Tibial nerve (tissue), 4 donors: ENCODE data around the gene KRTAP6-3. TPM values are rescaled to one million over a fixed set of nuclear protein-coding genes. Genes with fewer than 3 reads are reported as not detected.
A peak's percentile ranks its signal among the peaks of the same experiment; 100 is the strongest.

ENCODE experiments used
- DNase-seq, 2 donors: peaks; one replicate each; pipeline ENCODE4 v3.0.0-alpha.2; 2019; ENCODE audit warnings: low spot score in 2 of 2
- H3K27ac ChIP-seq, 4 donors: fragments of 200-600 bp; sonication (generic) in 3 of 4; one replicate each; pipeline ENCODE4 v1.5.1; 2017 to 2019; ENCODE audit warnings: mild to moderate bottlenecking in 1 of 4
- H3K27me3 ChIP-seq, 2 donors: fragments of 200-600 bp; sonication (generic) in 1 of 2; one replicate each; pipeline versions ENCODE4 v1.5.1 to v1.6.0; 2017 to 2019
- H3K36me3 ChIP-seq, 3 donors: fragments of 200-600 bp; sonication (generic); one replicate each; pipeline ENCODE4 v1.5.1; 2018 to 2019
- H3K4me1 ChIP-seq, 4 donors: fragments of 200-600 bp; sonication (generic) in 3 of 4; one replicate each; pipeline ENCODE4 v1.5.1; 2017 to 2019
- H3K4me3 ChIP-seq, 4 donors: fragments of 200-600 bp; sonication (generic) in 3 of 4; one replicate each; pipeline ENCODE4 v1.5.1; 2017 to 2019; ENCODE audit warnings: mild to moderate bottlenecking in 1 of 4, moderate library complexity in 1 of 4
- H3K9me3 ChIP-seq, 4 donors: fragments of 200-600 bp; sonication (generic) in 3 of 4; one replicate each; pipeline ENCODE4 v1.5.1; 2017 to 2019
- EP300 ChIP-seq, 2 donors: sonication (generic); formaldehyde crosslinking; IDR thresholded peaks; one replicate each; pipeline ENCODE4 v1.6.1; 2017; ENCODE audit warnings: antibody characterized with exemption in 2 of 2, mild to moderate bottlenecking in 1 of 2
- POLR2A ChIP-seq, 2 donors: fragments of 450-650 bp; IDR thresholded peaks; one replicate each; pipeline ENCODE4 v1.6.1; 2017; ENCODE audit warnings: antibody characterized with exemption in 2 of 2, mild to moderate bottlenecking in 2 of 2, moderate library complexity in 2 of 2
- WGBS, 2 donors: methylation state at CpG; one replicate each; pipeline ENCODE4 v1.1.5; 2018; 5-methylcytosine and 5-hydroxymethylcytosine counted together
- total RNA-seq, 4 donors: library from RNA; depleted of rRNA; stranded (reverse); fragments of >200 nt; gene quantifications; one replicate each; pipeline ENCODE4 v1.1.0, GENCODE V29; 2016
- TF ChIP-seq, protein P1 (sequence below), 5 experiments: fragments of 200-600 bp in 3 of 5; fragments of 450-650 bp in 2 of 5; sonication (generic) in 3 of 5; IDR thresholded peaks; one replicate each; pipeline ENCODE4 v1.5.1; 2016 to 2019; ENCODE audit warnings: antibody characterized with exemption in 5 of 5, mild to moderate bottlenecking in 3 of 5, moderate library complexity in 2 of 5

Gene KRTAP6-3
- total RNA-seq, 4 donors from 2014 or later: not detected

DNA sequence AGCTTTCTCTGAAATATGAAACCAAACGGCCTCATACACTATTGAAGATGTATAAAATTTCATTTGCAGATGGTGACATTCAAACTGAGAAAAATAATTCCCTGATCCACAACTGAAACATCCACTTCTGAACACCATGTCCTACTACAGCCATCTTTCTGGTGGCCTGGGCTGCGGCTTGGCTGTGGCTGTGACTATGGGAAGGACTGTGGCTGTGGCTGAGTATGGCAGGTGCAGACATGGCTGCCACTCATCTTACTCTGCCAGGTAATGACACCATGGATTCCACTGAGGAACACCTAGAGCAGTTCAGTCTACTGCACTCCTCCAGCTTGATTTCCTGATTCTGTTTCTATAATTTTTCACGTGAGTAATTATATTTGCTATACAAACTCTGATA is 28.3 kb downstream of the KRTAP6-3 start, which contains the start of gene KRTAP20-4:
Gene KRTAP20-4 (plus strand): TSS at position 106 of the 400 bp plus-strand sequence.
- Histone ChIP-seq H3K4me1 (no peaks in the 10 kb centered on the region), H3K27me3 (no peaks in the 10 kb centered on the region), H3K9me3 (peaks cover 0 to 7% (median 0%) of the 10 kb centered on the region in 4 donors), H3K36me3 (no peaks in the 10 kb centered on the region), H3K4me3 (no peak within 1 kb of the TSS), H3K27ac (no peak within 1 kb of the TSS)
- no peak for DNase-seq
- TF ChIP-seq, protein P1, sequence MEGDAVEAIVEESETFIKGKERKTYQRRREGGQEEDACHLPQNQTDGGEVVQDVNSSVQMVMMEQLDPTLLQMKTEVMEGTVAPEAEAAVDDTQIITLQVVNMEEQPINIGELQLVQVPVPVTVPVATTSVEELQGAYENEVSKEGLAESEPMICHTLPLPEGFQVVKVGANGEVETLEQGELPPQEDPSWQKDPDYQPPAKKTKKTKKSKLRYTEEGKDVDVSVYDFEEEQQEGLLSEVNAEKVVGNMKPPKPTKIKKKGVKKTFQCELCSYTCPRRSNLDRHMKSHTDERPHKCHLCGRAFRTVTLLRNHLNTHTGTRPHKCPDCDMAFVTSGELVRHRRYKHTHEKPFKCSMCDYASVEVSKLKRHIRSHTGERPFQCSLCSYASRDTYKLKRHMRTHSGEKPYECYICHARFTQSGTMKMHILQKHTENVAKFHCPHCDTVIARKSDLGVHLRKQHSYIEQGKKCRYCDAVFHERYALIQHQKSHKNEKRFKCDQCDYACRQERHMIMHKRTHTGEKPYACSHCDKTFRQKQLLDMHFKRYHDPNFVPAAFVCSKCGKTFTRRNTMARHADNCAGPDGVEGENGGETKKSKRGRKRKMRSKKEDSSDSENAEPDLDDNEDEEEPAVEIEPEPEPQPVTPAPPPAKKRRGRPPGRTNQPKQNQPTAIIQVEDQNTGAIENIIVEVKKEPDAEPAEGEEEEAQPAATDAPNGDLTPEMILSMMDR (IDR thresholded peaks at IDR 0.05): no peak
- WGBS, 2 donors: 79 to 83% methylated on average over 3 of the region's 3 CpGs

DNA sequence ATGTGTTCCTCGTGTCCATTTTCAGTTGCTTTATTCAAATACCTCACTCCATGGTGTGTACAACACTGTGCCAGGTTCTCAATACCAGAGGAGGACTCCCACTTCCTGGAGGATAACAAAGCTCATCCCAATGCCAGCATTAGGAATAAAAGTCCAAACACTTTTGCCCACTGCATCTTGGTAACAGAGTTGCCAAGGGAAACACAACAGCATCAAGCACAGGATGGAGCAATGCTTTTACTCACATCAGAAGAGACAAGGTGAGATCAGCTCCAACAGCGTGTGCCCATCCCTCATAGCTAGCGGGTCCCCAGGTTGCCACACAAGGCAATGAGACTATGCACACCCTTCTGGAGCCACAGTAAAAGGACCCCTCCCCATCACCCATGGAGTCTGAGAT is 31.1 kb downstream of the KRTAP6-3 start:
- DNase-seq: no peak
- TF ChIP-seq EP300 (IDR thresholded peaks at IDR 0.05): no peak
- no peak for TF ChIP-seq POLR2A (IDR thresholded peaks at IDR 0.05)
- TF ChIP-seq, protein P1 (IDR thresholded peaks at IDR 0.05): no peak
- Histone ChIP-seq H3K27ac (no peak overlapping the region), H3K27me3 (no peaks in the 10 kb centered on the region), H3K36me3 (no peaks in the 10 kb centered on the region), H3K9me3 (peaks cover 0 to 8% (median 0%) of the 10 kb centered on the region in 4 donors), H3K4me1 (no peaks in the 10 kb centered on the region), H3K4me3 (no peak overlapping the region)
- 91 to 92% methylated on average over 3 of the region's 3 CpGs for WGBS, 2 donors

DNA sequence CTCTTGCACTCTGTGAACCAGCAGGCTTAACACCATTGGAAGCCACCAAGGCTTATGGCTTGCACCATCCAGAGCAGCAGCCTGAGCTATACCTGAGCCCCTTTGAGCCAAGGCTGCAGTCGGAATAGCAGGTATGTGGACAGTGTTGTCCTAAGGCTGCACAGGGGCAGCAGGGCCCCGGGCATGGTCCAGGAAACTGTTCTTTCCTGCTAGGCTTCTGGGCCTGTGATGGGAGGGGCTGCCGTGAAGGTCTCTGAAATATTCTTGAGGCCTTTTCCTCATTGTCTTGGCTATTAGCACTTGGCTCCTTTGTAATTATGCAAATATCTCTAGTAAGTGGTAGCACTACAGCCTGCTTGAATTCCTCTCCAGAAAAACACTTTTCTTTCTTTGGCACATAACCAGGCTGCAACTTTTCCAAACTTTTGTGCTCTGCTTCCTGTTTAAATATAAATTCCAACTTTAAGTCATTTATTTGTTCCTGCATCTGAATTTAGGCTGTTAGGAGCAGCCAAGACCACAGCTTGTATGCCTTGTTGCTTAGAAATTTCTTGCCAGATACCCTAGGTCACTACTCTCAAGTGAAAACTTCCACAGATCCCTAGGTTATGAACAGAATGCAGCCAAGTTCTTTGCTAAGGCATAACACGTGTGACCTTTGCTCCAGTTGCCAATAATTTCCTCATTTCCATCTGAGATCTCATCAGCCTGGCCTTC is 33.4 kb downstream of the KRTAP6-3 start:
- no peak overlapping the region for H3K27ac ChIP-seq
- TF ChIP-seq, protein P1 (IDR thresholded peaks at IDR 0.05): no peak
- TF ChIP-seq EP300 (IDR thresholded peaks at IDR 0.05) (no peak), POLR2A (IDR thresholded peaks at IDR 0.05) (no peak)

DNA sequence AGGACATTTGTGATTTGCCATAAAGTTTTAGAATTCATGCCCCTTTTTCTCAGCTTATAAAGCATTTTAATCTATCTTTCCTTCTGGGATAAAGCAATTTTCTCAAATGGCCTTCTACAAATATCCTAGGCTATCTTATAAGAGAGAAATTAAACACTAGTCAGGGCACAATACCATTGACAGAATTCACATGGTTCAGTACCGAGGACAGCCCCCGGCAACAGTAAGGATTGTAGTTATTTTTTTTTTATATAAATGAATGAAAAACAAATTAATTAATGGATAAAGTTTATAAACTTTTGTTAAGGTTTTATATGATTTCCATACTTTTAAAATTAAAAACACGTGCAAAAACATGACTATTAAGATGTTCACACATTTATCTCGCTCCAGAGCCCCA is 35.9 kb downstream of the KRTAP6-3 start:
- Histone ChIP-seq H3K4me1 (no peaks in the 10 kb centered on the region), H3K9me3 (peaks cover 0 to 8% (median 0%) of the 10 kb centered on the region in 4 donors), H3K4me3 (no peak overlapping the region), H3K27me3 (no peaks in the 10 kb centered on the region), H3K27ac (no peak overlapping the region), H3K36me3 (no peaks in the 10 kb centered on the region)
- 74 to 89% methylated on average over 4 of the region's 4 CpGs for WGBS, 2 donors
- DNase-seq: no peak
- TF ChIP-seq POLR2A (IDR thresholded peaks at IDR 0.05): no peak

More for the DNA sequence above, 33.4 kb downstream of the KRTAP6-3 start:
- Histone ChIP-seq H3K27me3 (no peaks in the 10 kb centered on the region), H3K36me3 (no peaks in the 10 kb centered on the region), H3K9me3 (peaks cover 0 to 8% (median 0%) of the 10 kb centered on the region in 4 donors), H3K4me1 (no peaks in the 10 kb centered on the region), H3K4me3 (no peak overlapping the region)
- peak in 1 of 2 donors; percentile 16 for DNase-seq
- WGBS, 2 donors: 65 to 77% methylated on average over 3 to 4 of the region's 4 CpGs

DNA sequence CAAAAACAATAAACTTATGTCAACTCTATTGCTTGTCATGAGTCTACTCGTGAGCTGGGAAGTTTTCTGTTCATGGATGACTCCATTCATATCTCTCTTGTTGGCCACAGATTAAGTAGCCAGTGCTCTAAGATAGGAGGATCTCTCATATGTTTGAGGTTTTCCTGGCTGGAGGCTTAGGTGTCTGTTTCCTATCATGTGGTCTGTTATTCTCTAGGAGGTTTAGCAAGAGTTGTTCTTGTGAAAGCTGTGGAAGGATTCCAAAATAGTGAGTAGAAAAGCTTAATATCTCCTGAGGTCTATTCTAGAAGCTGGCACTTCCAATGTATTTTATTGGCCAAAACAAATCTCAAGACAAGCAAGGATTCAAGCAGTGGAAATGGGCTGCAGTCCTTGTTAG is 37.0 kb downstream of the KRTAP6-3 start:
- DNase-seq: peak in 1 of 2 donors; percentile 15
- no peak overlapping the region for H3K27ac ChIP-seq
- WGBS, 2 donors: 49 to 58% methylated on average over 1 of the region's 1 CpG

More for the DNA sequence above, 37.0 kb downstream of the KRTAP6-3 start:
- TF ChIP-seq POLR2A (IDR thresholded peaks at IDR 0.05) (no peak), EP300 (IDR thresholded peaks at IDR 0.05) (no peak)
- TF ChIP-seq, protein P1 (IDR thresholded peaks at IDR 0.05): no peak
- no peaks in the 10 kb centered on the region for H3K27me3 ChIP-seq
- no peak overlapping the region for H3K4me3 ChIP-seq
- no peaks in the 10 kb centered on the region for H3K4me1 ChIP-seq
- H3K36me3 ChIP-seq: no peaks in the 10 kb centered on the region
- H3K9me3 ChIP-seq: peaks cover 0 to 8% (median 0%) of the 10 kb centered on the region in 4 donors
